GM19438 (cell line): ENCODE data around the gene MLANA.

Source experiments
- ATAC-seq: cut with Tn5 transposase; IDR thresholded peaks from one replicate; pipeline ENCODE4 v1.9.1; 2021; ENCODE audit warnings: low read depth; ENCODE audit not compliant: unreplicated experiment

Gene MLANA, protein sequence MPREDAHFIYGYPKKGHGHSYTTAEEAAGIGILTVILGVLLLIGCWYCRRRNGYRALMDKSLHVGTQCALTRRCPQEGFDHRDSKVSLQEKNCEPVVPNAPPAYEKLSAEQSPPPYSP

DNA sequence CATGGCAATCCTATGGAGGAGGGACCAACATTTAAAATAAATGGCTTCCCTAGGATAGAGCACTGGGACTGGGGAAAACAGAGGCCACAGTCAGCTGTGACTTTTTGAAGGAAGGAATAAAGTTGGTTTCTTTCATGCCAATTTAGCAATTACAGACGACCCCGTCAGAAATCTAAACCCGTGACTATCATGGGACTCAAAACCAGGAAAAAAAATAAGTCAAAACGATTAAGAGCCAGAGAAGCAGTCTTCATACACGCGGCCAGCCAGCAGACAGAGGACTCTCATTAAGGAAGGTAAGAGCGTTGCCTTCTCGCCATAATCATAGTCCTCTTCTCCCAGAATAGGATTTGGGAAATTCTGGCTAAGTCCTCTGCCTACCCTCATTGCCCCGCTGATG is at the start of gene MLANA:
Gene MLANA (plus strand): TSS at position 249 of the 400 bp plus-strand sequence. CDS start 1,586 bp downstream, outside the sequence.
- ATAC-seq: no peak

- ATAC-seq: no peak
These were observed 48.7 kb upstream of the MLANA start for GRCh38 chr9:5841771-5842573.

- no peak for ATAC-seq
These were observed 47.5 kb upstream of the MLANA start for GRCh38 chr9:5842929-5843793.

GRCh38 chr9:5843794-5844471 is 46.8 kb upstream of the MLANA start:
- no peak for ATAC-seq

DNA sequence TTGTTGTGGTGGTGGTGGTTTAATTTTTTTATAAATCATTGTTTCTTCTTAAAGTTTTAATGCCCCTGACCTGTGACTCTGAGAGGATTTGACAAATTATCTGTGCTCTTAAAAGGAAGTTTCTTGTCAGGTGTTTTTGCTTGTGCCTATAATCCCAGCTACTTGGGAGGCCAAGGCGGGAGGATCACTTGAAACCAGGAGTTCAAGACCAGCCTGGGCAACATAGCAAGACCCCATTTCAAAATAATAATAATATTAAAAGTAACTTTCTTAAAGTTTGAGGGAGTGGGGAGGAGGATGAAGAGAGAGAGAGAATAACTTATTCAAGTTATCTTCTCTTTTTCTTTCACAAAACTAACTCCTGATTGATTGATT is 45.5 kb upstream of the MLANA start:
- no peak for ATAC-seq

DNA sequence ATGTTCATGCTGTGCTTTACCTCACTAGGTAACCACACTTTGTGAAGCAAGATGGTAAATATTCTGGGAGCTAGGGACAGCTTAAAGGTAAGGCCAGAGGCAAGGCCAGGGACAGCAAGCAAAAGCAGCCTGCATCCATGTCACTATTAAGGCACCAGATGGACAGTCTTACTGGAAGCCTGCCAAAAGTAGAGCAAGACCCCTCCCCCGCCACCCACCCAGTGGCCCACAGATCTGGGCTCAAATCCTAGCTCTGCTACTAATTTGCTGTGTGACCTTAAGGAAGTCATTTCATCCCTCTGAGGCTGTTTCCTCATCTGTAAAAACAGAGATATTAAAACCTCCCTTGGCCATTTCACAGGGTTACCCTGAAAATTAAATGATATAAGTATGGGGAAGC is 44.6 kb upstream of the MLANA start:
- no peak for ATAC-seq

DNA sequence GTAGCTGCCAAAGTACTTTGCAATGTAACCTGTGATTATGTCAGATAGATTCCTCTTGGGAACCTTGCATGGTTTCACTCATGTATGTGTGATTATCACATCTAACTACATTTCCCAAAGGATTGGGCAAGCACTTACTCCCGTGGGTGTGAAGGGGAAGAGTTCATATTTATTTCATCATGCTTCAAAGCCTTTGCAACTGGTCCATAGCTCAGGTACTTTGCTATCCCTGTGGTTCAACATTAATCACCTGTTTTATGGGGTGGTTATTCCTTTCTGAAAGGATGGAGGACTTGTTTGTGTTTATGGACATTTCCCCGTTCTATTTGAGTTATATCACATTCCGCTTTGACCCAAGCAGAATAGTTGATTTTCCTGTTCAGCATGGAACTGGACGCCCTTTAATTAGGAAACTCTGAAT is 44.2 kb upstream of the MLANA start:
- ATAC-seq: no peak

- no peak for ATAC-seq
These were observed 42.3 kb upstream of the MLANA start for GRCh38 chr9:5848372-5848882.

- no peak for ATAC-seq
These were observed 40.0 kb upstream of the MLANA start for GRCh38 chr9:5850724-5851122.

- peak; percentile 77 for ATAC-seq
These were observed 39.2 kb upstream of the MLANA start for GRCh38 chr9:5851445-5851844.

- no peak for ATAC-seq
These were observed 37.7 kb upstream of the MLANA start for GRCh38 chr9:5852987-5853386.

GRCh38 chr9:5853617-5854016 is 37.1 kb upstream of the MLANA start:
- ATAC-seq: no peak

GRCh38 chr9:5854063-5854790 is 36.5 kb upstream of the MLANA start:
- ATAC-seq: no peak

DNA sequence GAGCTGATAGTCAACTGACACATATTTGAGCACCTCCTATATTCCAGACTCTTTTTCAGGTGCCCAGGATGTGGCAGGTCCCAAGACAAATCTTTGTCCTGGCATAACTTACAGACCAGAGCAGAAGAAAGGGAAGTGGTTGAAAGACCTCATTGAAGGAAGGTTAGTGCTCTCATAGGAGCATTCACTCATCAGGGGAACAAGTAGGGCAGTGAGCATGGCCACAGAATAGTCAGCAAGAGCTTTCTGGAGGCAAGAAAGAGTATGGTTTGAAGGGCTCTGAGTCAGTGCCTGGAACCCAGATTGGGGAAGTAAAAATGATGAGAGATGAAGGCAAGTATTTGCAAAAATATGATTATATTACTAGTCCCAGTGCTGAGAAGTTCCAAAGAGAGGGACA is 32.8 kb upstream of the MLANA start:
- ATAC-seq: no peak

GRCh38 chr9:5858833-5859232 is 31.9 kb upstream of the MLANA start:
- ATAC-seq: no peak

GRCh38 chr9:5863092-5863746 is 27.5 kb upstream of the MLANA start:
- ATAC-seq: no peak

DNA sequence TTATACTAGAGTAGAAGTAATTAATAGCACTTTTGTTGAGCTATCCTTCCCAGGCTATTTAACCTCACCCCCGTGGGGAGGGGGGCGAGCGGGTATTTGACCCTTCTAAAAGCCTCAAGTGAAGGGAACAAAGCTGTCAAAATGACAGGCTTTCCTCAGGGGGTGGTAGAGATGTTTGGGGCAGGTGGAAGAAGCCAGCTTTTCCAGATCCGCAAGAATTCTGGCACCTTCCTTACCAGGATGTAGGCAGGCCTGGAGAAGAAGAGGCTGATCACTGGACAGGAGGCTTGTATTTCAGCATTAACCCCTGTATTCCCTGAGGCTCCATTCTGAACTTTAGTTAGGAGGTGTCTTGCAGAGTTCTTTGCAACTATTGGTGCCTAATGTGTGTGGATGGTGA is 26.2 kb upstream of the MLANA start:
- ATAC-seq: no peak

- ATAC-seq: no peak
These were observed 24.4 kb upstream of the MLANA start for GRCh38 chr9:5866272-5866671.

DNA sequence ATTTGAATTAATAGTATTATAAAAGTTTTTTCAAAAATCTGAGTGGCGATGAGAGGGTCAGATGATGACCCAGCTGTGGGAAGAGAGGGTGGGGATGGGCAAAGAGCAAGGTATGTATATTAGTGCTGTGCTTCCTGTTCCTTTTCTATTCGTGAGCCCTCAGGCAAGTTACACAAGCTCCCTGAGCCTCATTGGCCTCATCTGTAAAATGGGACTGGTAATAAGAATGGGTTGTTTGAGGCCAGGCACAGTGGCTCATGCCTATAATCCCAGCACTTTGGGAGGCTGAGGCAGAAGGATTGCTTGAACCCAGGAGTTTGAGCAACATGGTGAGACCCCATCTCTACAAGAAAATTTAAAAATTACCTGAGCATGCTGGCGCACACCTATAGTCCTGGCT is 24.0 kb upstream of the MLANA start:
- no peak for ATAC-seq

DNA sequence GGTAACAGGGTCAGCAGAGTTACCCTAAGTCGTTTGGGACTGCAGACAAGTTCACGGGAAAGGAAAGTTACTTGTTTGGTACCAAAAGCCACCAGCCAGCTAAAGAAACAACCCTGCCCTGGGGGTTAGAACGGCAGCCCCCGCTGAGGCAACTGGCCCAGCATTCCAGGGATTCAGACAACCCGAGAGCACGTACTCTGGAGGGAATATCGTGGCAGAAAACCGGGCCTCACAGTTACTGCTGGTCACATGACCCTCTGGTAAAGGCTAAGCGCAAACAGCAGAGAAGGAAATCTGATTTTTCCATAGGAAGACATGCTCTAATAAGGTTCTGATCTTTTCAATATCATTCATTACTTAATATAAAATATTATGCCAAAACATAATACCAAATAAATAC is 22.5 kb upstream of the MLANA start:
- no peak for ATAC-seq
